NCI-H446 (cell line): Measurements from ENCODE around the gene GRID2.

Source experiments
- DNase-seq, 2 experiments: peaks; one replicate each; lab custom pipeline; 2025; lab: John Stamatoyannopoulos, UW

GRID2 gene

GRCh38 chr4:93513851-93514250 is 1210.1 kb downstream of the GRID2 start:
- DNase-seq, result peak in 1 of 2 experiments; percentile 22

GRCh38 chr4:93515208-93515607 is 1211.4 kb downstream of the GRID2 start:
- DNase-seq, result no peak

GRCh38 chr4:93529692-93530372 is 1226.1 kb downstream of the GRID2 start:
- DNase-seq, result no peak

- DNase-seq, result no peak
Observed at GRCh38 chr4:93532234-93532633, 1228.5 kb downstream of the GRID2 start.

- no peak for DNase-seq
Observed at GRCh38 chr4:93540562-93540961, 1236.8 kb downstream of the GRID2 start.

- no peak for DNase-seq
Observed at GRCh38 chr4:93561842-93562241, 1258.1 kb downstream of the GRID2 start.

- no peak for DNase-seq
Observed at GRCh38 chr4:93568758-93569157, 1265.0 kb downstream of the GRID2 start.

GRCh38 chr4:93573285-93573684 is 1269.5 kb downstream of the GRID2 start:
- DNase-seq, result no peak

GRCh38 chr4:93578942-93579341 is 1275.2 kb downstream of the GRID2 start:
- no peak for DNase-seq

- DNase-seq, result no peak
Observed at GRCh38 chr4:93605163-93605562, 1301.4 kb downstream of the GRID2 start.

- peak in 1 of 2 experiments; percentile 65 for DNase-seq
Observed at GRCh38 chr4:93617606-93618005, 1313.8 kb downstream of the GRID2 start.

- DNase-seq, result no peak
Observed at GRCh38 chr4:93633721-93634120, 1330.0 kb downstream of the GRID2 start.

GRCh38 chr4:93635943-93636342 is 1332.2 kb downstream of the GRID2 start:
- no peak for DNase-seq

GRCh38 chr4:93645120-93645519 is 1341.4 kb downstream of the GRID2 start:
- no peak for DNase-seq

- no peak for DNase-seq
Observed at GRCh38 chr4:93646233-93646930, 1342.6 kb downstream of the GRID2 start.

GRCh38 chr4:93648258-93648657 is 1344.5 kb downstream of the GRID2 start:
- DNase-seq, result no peak

GRCh38 chr4:93649828-93650227 is 1346.1 kb downstream of the GRID2 start:
- DNase-seq, result no peak

GRCh38 chr4:93654211-93654610 is 1350.4 kb downstream of the GRID2 start:
- no peak for DNase-seq

GRCh38 chr4:93657527-93657926 is 1353.8 kb downstream of the GRID2 start:
- DNase-seq, result no peak

GRCh38 chr4:93658443-93658842 is 1354.7 kb downstream of the GRID2 start:
- no peak for DNase-seq

- no peak for DNase-seq
Observed at GRCh38 chr4:93659629-93660028, 1355.9 kb downstream of the GRID2 start.

- no peak for DNase-seq
Observed at GRCh38 chr4:93660036-93660435, 1356.3 kb downstream of the GRID2 start.

- no peak for DNase-seq
Observed at GRCh38 chr4:93670434-93670833, 1366.7 kb downstream of the GRID2 start.

- no peak for DNase-seq
Observed at GRCh38 chr4:93671093-93671492, 1367.3 kb downstream of the GRID2 start.
